ENCODE measurements around the gene CSPG4. TPM values are rescaled to one million over a fixed set of nuclear protein-coding genes. Genes with fewer than 3 reads are reported as not detected.
A peak's percentile ranks its signal among the peaks of the same experiment; 100 is the strongest.

CSPG4 gene
- total and polyA plus RNA-seq, 2 of the 4 experiments (the other 2 are of a cell fraction): 12.4 to 28.4 TPM

GRCh38 chr15:75647370-75648155 lies 65.1 kb downstream of the CSPG4 start, which contains the start of gene SNX33:
TSS of gene SNX33 (plus strand) at chr15:75647912. CDS start at chr15:75649103, 1,191 bp downstream.
- peak within 1 kb of the TSS; percentile 99 for H3K4ac ChIP-seq (ENCODE audit: low read depth, low read length)
- POLR2A ChIA-PET (ENCODE audit: unreplicated experiment): interaction anchor here (0.6 to 1.1 kb wide), 5 partner anchors 9 to 535 kb away, joined by 3 to 4 read pairs (median 3); no protein-coding TSS in a partner anchor
- peak; percentile 81 for ATAC-seq (ENCODE audit: low read depth)
- H3K14ac ChIP-seq (replicated peaks; ENCODE audit: low read depth, low read length): peak within 1 kb of the TSS; percentile 99
- peaks cover 32% of the 10 kb centered on the region for H3K9me1 ChIP-seq (ENCODE audit: insufficient read depth, low read length)
- H2AK5ac ChIP-seq (ENCODE audit: low read depth, low read length): peak within 1 kb of the TSS; percentile 91
- peak within 1 kb of the TSS; percentile 99 for H3K23ac ChIP-seq (ENCODE audit: low read depth, low read length)
- H2BK5ac ChIP-seq (ENCODE audit: low read depth, low read length, poor library complexity, severe bottlenecking): peak within 1 kb of the TSS; percentile 95
- peak within 1 kb of the TSS; percentile 92 for H3K4me2 ChIP-seq (ENCODE audit: low read depth, low read length)
- no peaks in the 10 kb centered on the region for H3K9me3 ChIP-seq (ENCODE audit: control insufficient read depth, insufficient read depth, low read length)
- H2AFZ ChIP-seq (replicated peaks; ENCODE audit: low read length, poor library complexity): peak within 1 kb of the TSS; percentile 94
- peak within 1 kb of the TSS; percentile 93 for H3K56ac ChIP-seq (ENCODE audit: extremely low read depth, insufficient read depth, low read length)
- H3K4me1 ChIP-seq (ENCODE audit: control insufficient read depth, insufficient read depth, low read length): peaks cover 37% of the 10 kb centered on the region
- CTCF ChIA-PET: interaction anchor here (0.7 to 1.2 kb wide), 2 partner anchors 10 to 35 kb away, joined by 3 to 4 read pairs; no protein-coding TSS in a partner anchor
- dilution Hi-C loops (cut with HindIII; ENCODE audit: low sequenced_read_pairs, unreplicated experiment): no loop called here
- peak; percentile 89 for DNase-seq
- peaks cover 26 to 69% of the 10 kb centered on the region in 2 experiments for H3K79me1 ChIP-seq (ENCODE audit: low read depth in 1 of 2, low read length in 2 of 2)
- H2BK120ac ChIP-seq (ENCODE audit: low read depth, low read length): peak within 1 kb of the TSS; percentile 85
- peak within 1 kb of the TSS; percentile 100 for H2AK9ac ChIP-seq (replicated peaks; ENCODE audit: low read depth, low read length, poor library complexity)
- peak within 1 kb of the TSS; percentile 94 for H3K27ac ChIP-seq (ENCODE audit: insufficient read depth, low read length)
- 0% methylated on average over 13 of the region's 76 CpGs; no CpG with 5 or more reads in 1 of the 2 experiments for WGBS, 2 experiments (ENCODE audit: extremely low coverage in 2 of 2, insufficient read length in 1 of 2)
- H4K20me1 ChIP-seq (ENCODE audit: insufficient read depth, low read length): peaks cover 40% of the 10 kb centered on the region
- H3K9ac ChIP-seq (ENCODE audit: low read depth, low read length): peak within 1 kb of the TSS; percentile 99
- peak within 1 kb of the TSS; percentile 88; the same call in 2 of the 3 replicates for H2BK15ac ChIP-seq (ENCODE audit: low read depth, low read length)
- H3K18ac ChIP-seq (ENCODE audit: low read depth, low read length): peak within 1 kb of the TSS; percentile 95
- 0 out of 2 replicates have a peak within 1 kb of the TSS, but pooled peaks have one; percentile 47 for H2BK20ac ChIP-seq (ENCODE audit: low read depth, low read length)
- H4K5ac ChIP-seq (ENCODE audit: low read depth, low read length): peak within 1 kb of the TSS; percentile 88
- no TSS peak for BruUV-seq (replicated peaks)
- in situ Hi-C loops (cut with MboI; ENCODE audit: low sequenced_read_pairs): no loop called here
- H4K8ac ChIP-seq (ENCODE audit: low read depth in 2 of 2, low read length in 2 of 2): peak within 1 kb of the TSS; percentile 91 to 95
- H4K91ac ChIP-seq (ENCODE audit: insufficient read depth, low read depth, low read length): peak within 1 kb of the TSS; percentile 97
- peak within 1 kb of the TSS; percentile 88 for H3K4me3 ChIP-seq (ENCODE audit: insufficient read depth, low read depth, low read length)
- intact Hi-C loops (cut with micrococcal nuclease): loop anchor here (1.0 kb wide), 3 partner anchors 14 to 36 kb away; no protein-coding TSS in a partner anchor
- peaks cover 26% of the 10 kb centered on the region for H3K36me3 ChIP-seq (ENCODE audit: control insufficient read depth, insufficient read depth, low read length)
- H3K27me3 ChIP-seq (ENCODE audit: control insufficient read depth, insufficient read depth, low read length): no peaks in the 10 kb centered on the region
- TF ChIP-seq MAFK (IDR thresholded peaks at IDR 0.05; ENCODE audit: low read depth, low read length): no peak
- peak; percentile 29 for TF ChIP-seq SMC3 (IDR thresholded peaks at IDR 0.05; ENCODE audit: low read depth, low read length)
- no peak for TF ChIP-seq RFX5 (IDR thresholded peaks at IDR 0.05; ENCODE audit: low read depth, low read length)
- peak; percentile 49 for TF ChIP-seq CTCF (conservative IDR thresholded peaks at IDR 0.05; ENCODE audit: low read depth, low read length)
- TF ChIP-seq BHLHE40 (IDR thresholded peaks at IDR 0.05; ENCODE audit: low read depth, low read length): no peak; the same call in 1 of the 2 replicates
- peak; percentile 84 for TF ChIP-seq POLR2A (IDR thresholded peaks at IDR 0.05; ENCODE audit: low read depth, low read length)
- TF ChIP-seq MXI1 (IDR thresholded peaks at IDR 0.05; ENCODE audit: borderline replicate concordance, low read depth, low read length): peak; percentile 62; the same call in 1 of the 2 replicates
- TF ChIP-seq CHD1 (IDR thresholded peaks at IDR 0.05; ENCODE audit: low read depth, low read length): peak; percentile 60; the same call in 1 of the 2 replicates
- no peak for TF ChIP-seq USF2 (IDR thresholded peaks at IDR 0.05; ENCODE audit: low read depth, low read length)
- TF ChIP-seq MAZ (IDR thresholded peaks at IDR 0.05; ENCODE audit: borderline replicate concordance, low read depth, low read length): peak; percentile 68
- peak; percentile 24; the same call in 1 of the 2 replicates for TF ChIP-seq RAD21 (IDR thresholded peaks at IDR 0.05; ENCODE audit: low read length)
- TF ChIP-seq FOS (IDR thresholded peaks at IDR 0.05; ENCODE audit: low read depth, low read length): 0 out of 2 replicates have a peak, but pooled peaks have one; percentile 2
- TF ChIP-seq CEBPB (IDR thresholded peaks at IDR 0.05; ENCODE audit: low read depth, low read length): 0 out of 2 replicates have a peak, but pooled peaks have one; percentile 12

Data from IMR-90 (cell line).